K562 (cell line): ENCODE results near the gene INPP5D. TPM values are rescaled to one million over a fixed set of nuclear protein-coding genes. Genes with fewer than 3 reads are reported as not detected.

Source experiments
- ATAC-seq: fragments of 200-7000 bp; cut with Tn5 transposase; 3 replicates; pipeline ENCODE4 v1.9.1; 2020; ENCODE audit warnings: moderate library complexity
- BruUV-seq: library from RNA; stranded (reverse); fragments of 400-500 nt; replicated peaks from 2 replicates; lab custom pipeline; 2021; lab: Mats Ljungman, UMichigan
- CTCF ChIA-PET: fragments of 300-600 bp; formaldehyde crosslinking; extraction: SDS; loops from one replicate; lab custom pipeline; 2021; ENCODE audit warnings: low intra/inter-chr PET ratio; lab: Yijun Ruan, JAX
- POLR2A ChIA-PET: fragments of 300-600, 350-650 bp; sonication (Branson Sonifier 250); formaldehyde crosslinking; extraction: SDS; loops from one replicate; lab custom pipeline; 2021; ENCODE audit warnings: antibody characterized with exemption, inconsistent platforms; lab: Yijun Ruan, JAX
- DNase-seq, 4 experiments: peaks; one replicate each; pipeline versions ENCODE4 v3.0.0 to v3.0.0-alpha.2; 2011 to 2018; ENCODE audit warnings: low spot score in 3 of 4, mixed read lengths in 3 of 4; ENCODE audit errors: extremely low read depth in 1 of 4
- FAIRE-seq: peaks from 2 replicates; lab custom pipeline; 2011; peaks lifted over from hg19 to GRCh38; lab: Jason Lieb, UNC
- H2AFZ ChIP-seq: 2 replicates; pipeline ENCODE4 v1.6.0; 2011; ENCODE audit warnings: low read depth, low read length, control low read depth, inconsistent platforms
- H3K27ac ChIP-seq: fragments of 200-600 bp; 3 replicates; pipeline ENCODE4 v1.8.0; 2011; ENCODE audit warnings: low read depth, mild to moderate bottlenecking, control low read depth, inconsistent platforms, low read length, moderate library complexity, mixed read lengths; ENCODE audit errors: extremely low read depth
- H3K27me3 ChIP-seq, 2 experiments: fragments of 300-600 bp in 1 of 2; 2 replicates in 1 of 2; 3 replicates in 1 of 2; pipeline versions ENCODE4 v1.6.0 to v1.8.0; 2011; ENCODE audit warnings: inconsistent platforms in 2 of 2, low read length in 2 of 2, mild to moderate bottlenecking in 1 of 2, mixed read lengths in 1 of 2, moderate library complexity in 1 of 2; ENCODE audit not compliant: control insufficient read depth in 2 of 2, insufficient read depth in 2 of 2
- H3K36me3 ChIP-seq: fragments of 300-600 bp; 3 replicates; pipeline ENCODE4 v1.8.0; 2011; ENCODE audit warnings: mild to moderate bottlenecking, low read length, inconsistent platforms; ENCODE audit not compliant: control insufficient read depth, insufficient read depth
- H3K4me1 ChIP-seq, 2 experiments: fragments of 200-600 bp in 1 of 2; replicated peaks in 1 of 2; 2 replicates in 1 of 2; 3 replicates in 1 of 2; pipeline versions ENCODE4 v1.5.1 to v1.8.0; 2011; ENCODE audit warnings: inconsistent platforms in 2 of 2, low read length in 2 of 2, mild to moderate bottlenecking in 1 of 2, mixed read lengths in 1 of 2, moderate library complexity in 1 of 2; ENCODE audit not compliant: control insufficient read depth in 2 of 2, insufficient read depth in 2 of 2
- H3K4me2 ChIP-seq: 2 replicates; pipeline ENCODE4 v1.6.1; 2011; ENCODE audit warnings: low read length, control low read depth, inconsistent platforms, mixed read lengths; ENCODE audit not compliant: insufficient read depth
- H3K4me3 ChIP-seq: fragments of 200-600 bp; sonication (generic), shearing (Covaris generic); 2 replicates; pipeline ENCODE4 v1.5.1; 2016; ENCODE audit warnings: control low read depth, inconsistent platforms
- H3K79me2 ChIP-seq: fragments of 200-600 bp; 3 replicates; pipeline ENCODE4 v1.8.0; 2011; ENCODE audit warnings: low read length, inconsistent platforms; ENCODE audit not compliant: control insufficient read depth, insufficient read depth
- H3K9ac ChIP-seq, 2 experiments: 2 replicates each; pipeline versions ENCODE4 v1.6.0 to v1.6.1; 2011; ENCODE audit warnings: low read depth in 2 of 2, low read length in 2 of 2, control low read depth in 1 of 2, inconsistent platforms in 1 of 2, mild to moderate bottlenecking in 1 of 2, mixed read lengths in 1 of 2; ENCODE audit not compliant: insufficient read depth in 1 of 2
- H3K9me1 ChIP-seq: one replicate; pipeline ENCODE4 v1.6.0; 2011; ENCODE audit warnings: inconsistent platforms, mild to moderate bottlenecking, low read length, moderate library complexity; ENCODE audit not compliant: control insufficient read depth, insufficient read depth
- H3K9me3 ChIP-seq: replicated peaks from 2 replicates; pipeline ENCODE4 v1.5.1; 2011; ENCODE audit warnings: low read depth, low read length, inconsistent platforms; ENCODE audit not compliant: control insufficient read depth, insufficient read depth
- H4K20me1 ChIP-seq: replicated peaks from 2 replicates; pipeline ENCODE4 v1.6.1; 2011; ENCODE audit warnings: low read length, inconsistent platforms, mixed read lengths; ENCODE audit not compliant: control insufficient read depth, insufficient read depth
- CCNT2 ChIP-seq: IDR thresholded peaks from 2 replicates; pipeline ENCODE4 v1.6.1; 2011; ENCODE audit warnings: borderline replicate concordance, low read depth, mild to moderate bottlenecking, moderate library complexity, mixed read lengths, low read length; ENCODE audit not compliant: insufficient read length; ENCODE audit errors: extremely low read depth
- NFIX ChIP-seq: fragments of 250-450 bp; sonication (Bioruptor Pico); IDR thresholded peaks from 2 replicates; pipeline ENCODE4 v1.4.0; 2020; ENCODE audit warnings: low read depth, mild to moderate bottlenecking, moderate library complexity
- SLC30A9 ChIP-seq: fragments of 250-450 bp; sonication (Bioruptor Pico); IDR thresholded peaks from 2 replicates; pipeline ENCODE4 v1.8.0; 2022; ENCODE audit warnings: mild to moderate bottlenecking, moderate library complexity
- ZBTB26 ChIP-seq: fragments of 450-650 bp; formaldehyde crosslinking; IDR thresholded peaks from 2 replicates; pipeline ENCODE4 v1.4.0; 2022; ENCODE audit warnings: missing genetic modification characterization
- ZBTB43 ChIP-seq: sonication (generic); formaldehyde crosslinking; IDR thresholded peaks from 2 replicates; pipeline ENCODE4 v1.8.0; 2023; ENCODE audit warnings: mild to moderate bottlenecking, missing genetic modification reagents
- WGBS: fragments of 100-300 bp; shearing (Covaris generic); methylation state at CpG from one replicate; pipeline ENCODE4 v1.1.6; 2016; ENCODE audit warnings: low coverage, mixed read lengths; ENCODE audit not compliant: insufficient coverage; ENCODE audit errors: missing lambda C conversion rate; 5-methylcytosine and 5-hydroxymethylcytosine counted together
- in situ Hi-C: fragments of 300-500 bp; cut with MboI; formaldehyde crosslinking; loops from 4 replicates; pipeline ENCODE4 v1.15.0; 2018; ENCODE audit warnings: inconsistent platforms, mixed read lengths
- intact Hi-C: fragments of 100-400 bp; cut with micrococcal nuclease; formaldehyde crosslinking; loops from 2 replicates; pipeline ENCODE4 v1.14.2; 2022
- polyA plus RNA-seq, 8 experiments: library from polyadenylated mRNA; depleted of rRNA in 4 of 8; stranded (reverse) in 5 of 8; unstranded in 3 of 8; fragments of >200 nt; fragmentation: Nextera tagmentation in 2 of 8; fragmentation: Illumina TruSeq in 1 of 8; extraction: Ambion mirVana in 2 of 8; extraction: Trizol in 1 of 8; gene quantifications; 2 replicates each; pipeline versions ENCODE4 v1.2.1 to v1.2.3, GENCODE V29; 2011 to 2014; ENCODE audit warnings: inconsistent platforms in 1 of 8, missing spikeins in 1 of 8
- total RNA-seq, 7 experiments: library from RNA; depleted of rRNA in 6 of 7; stranded (reverse); fragments of >200 nt in 6 of 7; fragmentation: Illumina TruSeq in 2 of 7; extraction: Trizol in 2 of 7; gene quantifications; 2 replicates each; pipeline versions ENCODE4 v1.2.1 to v1.2.3, GENCODE V29; 2011 to 2021; ENCODE audit warnings: low replicate concordance in 1 of 7

The INPP5D gene
- total and polyA plus RNA-seq, 9 of the 15 experiments (the other 6 are each of a cell fraction or from before 2014, with no cell fraction given), result 0.55 to 6.2 (median 2.2) TPM

- H3K79me2 ChIP-seq, result no peaks in the 10 kb centered on the region
- H3K4me1 ChIP-seq, result peaks cover 16 to 22% of the 10 kb centered on the region in 2 experiments; a peak in 4 of 5 replicates
- H3K27ac ChIP-seq, result no peak overlapping the region
- no peak overlapping the region for H3K4me2 ChIP-seq
- no peak overlapping the region for H3K4me3 ChIP-seq
- no peaks in the 10 kb centered on the region for H3K9me1 ChIP-seq
- in situ Hi-C loops, result no loop called here
- H2AFZ ChIP-seq, result peak overlapping the region; percentile 71; the same call in 1 of the 2 replicates
- no peaks in the 10 kb centered on the region for H4K20me1 ChIP-seq
- ChIA-PET POLR2A (interaction anchor here (1.0 to 1.3 kb wide), 2 partner anchors 9 to 11 kb away, joined by 4 read pairs; no protein-coding TSS in a partner anchor), CTCF (no interaction called here)
- BruUV-seq, result no TSS peak
- 48% methylated on average over 8 of the region's 11 CpGs for WGBS
- DNase-seq (no peak), ATAC-seq (no peak), FAIRE-seq (no peak)
- H3K9me3 ChIP-seq, result no peaks in the 10 kb centered on the region
- TF ChIP-seq CCNT2 (no peak), NFIX (CRISPR knock-in tag) (no peak), ZBTB43 (CRISPR knock-in tag) (no peak), SLC30A9 (no peak), ZBTB26 (CRISPR knock-in tag) (no peak)
- no peaks in the 10 kb centered on the region for H3K27me3 ChIP-seq
- H3K9ac ChIP-seq, result no peak overlapping the region
- H3K36me3 ChIP-seq, result no peaks in the 10 kb centered on the region
- intact Hi-C loops, result no loop called here
Observed at GRCh38 chr2:233082222-233082930, 22.2 kb downstream of the INPP5D start.
